Ramos (cell line): Measurements from ENCODE around the gene BMP5.
"Not testable (repeated sequence)": the region's sequence is repeated elsewhere in the genome, so short reads cannot be mapped to it uniquely, and the experiment has no call there.

ENCODE experiments used
- in situ Hi-C: fragments of 300-500 bp; cut with MboI; formaldehyde crosslinking; loops from one replicate; pipeline ENCODE4 v1.14.3; 2022; ENCODE audit warnings: low sequenced_read_pairs; ENCODE audit not compliant: unreplicated experiment

Gene BMP5

GRCh38 chr6:55875400-55875799, at the start of gene BMP5:
Gene BMP5, minus strand, starts transcription at chr6:55875590. Its CDS starts 725 bp downstream, at chr6:55874865.
- in situ Hi-C loops, result no loop called here

- in situ Hi-C loops, result no loop called here
These were observed 47.0 kb upstream of the BMP5 start for GRCh38 chr6:55922406-55922805.

GRCh38 chr6:55919716-55920308, 44.4 kb upstream of the BMP5 start:
- in situ Hi-C loops, result no loop called here

- in situ Hi-C loops, result no loop called here
These were observed 43.2 kb upstream of the BMP5 start for GRCh38 chr6:55918639-55919038.

GRCh38 chr6:55917751-55918415, 42.5 kb upstream of the BMP5 start:
- in situ Hi-C loops, result no loop called here

- in situ Hi-C loops, result no loop called here
These were observed 40.8 kb upstream of the BMP5 start for GRCh38 chr6:55916188-55916587.

GRCh38 chr6:55913228-55914195, 38.1 kb upstream of the BMP5 start:
- in situ Hi-C loops, result no loop called here

- in situ Hi-C loops, result not testable (repeated sequence)
These were observed 35.1 kb upstream of the BMP5 start for GRCh38 chr6:55910466-55910865.

GRCh38 chr6:55909911-55910310, 34.5 kb upstream of the BMP5 start:
- in situ Hi-C loops, result not testable (repeated sequence)

- in situ Hi-C loops, result no loop called here
These were observed 27.4 kb upstream of the BMP5 start for GRCh38 chr6:55902796-55903195.

- in situ Hi-C loops, result no loop called here
These were observed 26.4 kb upstream of the BMP5 start for GRCh38 chr6:55901765-55902270.

GRCh38 chr6:55898342-55898741, 23.0 kb upstream of the BMP5 start:
- in situ Hi-C loops, result no loop called here

- in situ Hi-C loops, result no loop called here
These were observed 22.0 kb upstream of the BMP5 start for GRCh38 chr6:55897346-55897745.

GRCh38 chr6:55895972-55896730, 20.8 kb upstream of the BMP5 start:
- in situ Hi-C loops, result no loop called here

GRCh38 chr6:55892749-55893357, 17.5 kb upstream of the BMP5 start:
- in situ Hi-C loops, result no loop called here

GRCh38 chr6:55888917-55889316, 13.5 kb upstream of the BMP5 start:
- in situ Hi-C loops, result no loop called here

- in situ Hi-C loops, result no loop called here
These were observed 10.9 kb upstream of the BMP5 start for GRCh38 chr6:55886185-55886836.

- in situ Hi-C loops, result no loop called here
These were observed 7.6 kb upstream of the BMP5 start for GRCh38 chr6:55882718-55883569.
